H54 (cell line): ENCODE data around the gene P2RX1.

Experiments used
- DNase-seq: peaks from one replicate; pipeline ENCODE4 v3.0.0; 2011; ENCODE audit warnings: low spot score, mixed read lengths; ENCODE audit not compliant: insufficient read length
- FAIRE-seq: peaks from 3 replicates; lab custom pipeline; 2011; peaks lifted over from hg19 to GRCh38; lab: Jason Lieb, UNC
- POLR2A ChIP-seq: IDR thresholded peaks from 2 replicates; pipeline ENCODE4 v1.6.1; 2011; ENCODE audit warnings: low read depth, mild to moderate bottlenecking, low read length

The P2RX1 gene

GRCh38 chr17:3925684-3926485 lies 9.6 kb upstream of the P2RX1 start:
- TF ChIP-seq POLR2A, result no peak
- DNase-seq, result no peak
- no peak for FAIRE-seq

- FAIRE-seq, result no peak
- no peak for TF ChIP-seq POLR2A
- DNase-seq, result no peak
Observed at GRCh38 chr17:3924512-3925350, 8.5 kb upstream of the P2RX1 start.

GRCh38 chr17:3923466-3924190 lies 7.4 kb upstream of the P2RX1 start:
- FAIRE-seq, result no peak
- no peak for DNase-seq
- no peak for TF ChIP-seq POLR2A

- TF ChIP-seq POLR2A, result no peak
- DNase-seq, result no peak
Observed at GRCh38 chr17:3922765-3923164, 6.5 kb upstream of the P2RX1 start.

GRCh38 chr17:3921502-3922319 lies 5.4 kb upstream of the P2RX1 start:
- no peak for TF ChIP-seq POLR2A
- DNase-seq, result no peak
- no peak for FAIRE-seq

More at GRCh38 chr17:3922765-3923164, 6.5 kb upstream of the P2RX1 start:
- no peak for FAIRE-seq

GRCh38 chr17:3921006-3921405 lies 4.7 kb upstream of the P2RX1 start:
- FAIRE-seq, result no peak
- TF ChIP-seq POLR2A, result no peak
- DNase-seq, result no peak

GRCh38 chr17:3919123-3919624 lies 2.9 kb upstream of the P2RX1 start:
- TF ChIP-seq POLR2A, result no peak
- DNase-seq (no peak), FAIRE-seq (no peak)

GRCh38 chr17:3918372-3919122 lies 2.3 kb upstream of the P2RX1 start:
- DNase-seq (no peak), FAIRE-seq (no peak)
- TF ChIP-seq POLR2A, result no peak

GRCh38 chr17:3917391-3917931 lies 1.2 kb upstream of the P2RX1 start:
- TF ChIP-seq POLR2A, result no peak
- FAIRE-seq, result no peak
- DNase-seq, result peak; percentile 40

- no peak for FAIRE-seq
- no peak for DNase-seq
- TF ChIP-seq POLR2A, result no peak
Observed at GRCh38 chr17:3916825-3917224, 560 bp upstream of the P2RX1 start.

- no peak for DNase-seq
- no peak for TF ChIP-seq POLR2A
- FAIRE-seq, result no peak
Observed at GRCh38 chr17:3915581-3915994, 677 bp downstream of the P2RX1 start.

- FAIRE-seq, result no peak
- no peak for TF ChIP-seq POLR2A
- no peak for DNase-seq
Observed at GRCh38 chr17:3914312-3914670, 2.0 kb downstream of the P2RX1 start.
